WTC11 (cell line): Measurements from ENCODE around the gene PCSK2.

Experiments used
- ATF3 ChIP-seq: sonication (generic); formaldehyde crosslinking; conservative IDR thresholded peaks from 2 replicates; pipeline ENCODE4 v1.8.1; 2022; ENCODE audit warnings: mild to moderate bottlenecking, missing genetic modification reagents
- CBFB ChIP-seq: sonication (generic); formaldehyde crosslinking; IDR thresholded peaks from 2 replicates; pipeline ENCODE4 v1.8.1; 2022; ENCODE audit warnings: mild to moderate bottlenecking, low read depth, missing genetic modification reagents
- CTCF ChIP-seq: fragments of 200-600 bp; IDR thresholded peaks from 2 replicates; pipeline ENCODE4 v1.8.0; 2022; ENCODE audit warnings: antibody characterized with exemption
- NR2C2 ChIP-seq: sonication (generic); formaldehyde crosslinking; IDR thresholded peaks from 2 replicates; pipeline ENCODE4 v1.8.0; 2022; ENCODE audit warnings: mild to moderate bottlenecking, missing genetic modification reagents
- ZBTB21 ChIP-seq: sonication (generic); formaldehyde crosslinking; IDR thresholded peaks from 2 replicates; pipeline ENCODE4 v1.8.1; 2023; ENCODE audit warnings: mild to moderate bottlenecking, missing genetic modification reagents, borderline replicate concordance
- ZNF232 ChIP-seq: sonication (generic); formaldehyde crosslinking; IDR thresholded peaks from 2 replicates; pipeline ENCODE4 v1.8.0; 2022; ENCODE audit warnings: mild to moderate bottlenecking, missing genetic modification reagents
- ZNF512 ChIP-seq: sonication (generic); formaldehyde crosslinking; IDR thresholded peaks from 2 replicates; pipeline ENCODE4 v1.8.1; 2022; ENCODE audit warnings: missing genetic modification reagents, borderline replicate concordance

GRCh38 chr20:17314264-17314663 is 87.4 kb downstream of the PCSK2 start:
- TF ChIP-seq ATF3 (CRISPR knock-in tag) (no peak), ZNF512 (CRISPR knock-in tag) (no peak), CTCF (no peak), CBFB (CRISPR knock-in tag) (no peak), NR2C2 (CRISPR knock-in tag) (no peak), ZBTB21 (CRISPR knock-in tag) (no peak), ZNF232 (no peak)
